HepG2 (cell line): Measurements from ENCODE around the gene SEC63.
A peak's percentile ranks its signal among the peaks of the same experiment; 100 is the strongest.

ENCODE experiments used
- CCDC6 ChIP-seq: sonication (generic); formaldehyde crosslinking; IDR thresholded peaks from 2 replicates; pipeline ENCODE4 v1.8.1; 2022; ENCODE audit warnings: mild to moderate bottlenecking, missing genetic modification reagents, moderate library complexity
- CEBPB ChIP-seq: IDR thresholded peaks from 2 replicates; pipeline ENCODE4 v1.6.1; 2011; ENCODE audit warnings: low read depth, low read length, improper control_type of control experiment, borderline replicate concordance
- CTCF ChIP-seq: sonication (generic); formaldehyde crosslinking; IDR thresholded peaks from 2 replicates; pipeline ENCODE4 v1.5.0; 2020; ENCODE audit warnings: mild to moderate bottlenecking, missing genetic modification reagents, moderate library complexity
- FIP1L1 ChIP-seq: fragments of 200-400 bp; formaldehyde crosslinking; IDR thresholded peaks from 2 replicates; pipeline ENCODE4 v1.6.1; 2018; ENCODE audit warnings: low read depth, mild to moderate bottlenecking, low read length, moderate library complexity, borderline replicate concordance; ENCODE audit not compliant: insufficient read depth
- GABPB1 ChIP-seq: IDR thresholded peaks from 2 replicates; pipeline ENCODE4 v1.6.1; 2016; ENCODE audit warnings: mild to moderate bottlenecking, missing genetic modification reagents, moderate library complexity, missing compliant biosample characterization
- JUND ChIP-seq: sonication (generic); formaldehyde crosslinking; IDR thresholded peaks from 2 replicates; pipeline ENCODE4 v1.8.0; 2022; ENCODE audit warnings: mild to moderate bottlenecking, missing genetic modification reagents
- KLF12 ChIP-seq: sonication (generic); formaldehyde crosslinking; IDR thresholded peaks from 2 replicates; pipeline ENCODE4 v1.4.0; 2020; ENCODE audit warnings: missing genetic modification reagents, borderline replicate concordance
- MTF1 ChIP-seq: sonication (generic); formaldehyde crosslinking; IDR thresholded peaks from 2 replicates; pipeline ENCODE4 v1.5.0; 2020; ENCODE audit warnings: missing genetic modification reagents
- PCBP1 ChIP-seq: fragments of 200-400 bp; formaldehyde crosslinking; IDR thresholded peaks from 2 replicates; pipeline ENCODE4 v1.6.1; 2017; ENCODE audit warnings: mild to moderate bottlenecking, low read depth, low read length, borderline replicate concordance
- POLR2A ChIP-seq, 2 experiments: IDR thresholded peaks; 2 replicates each; pipeline ENCODE4 v1.6.1; 2011; ENCODE audit warnings: low read depth in 2 of 2, low read length in 2 of 2, mild to moderate bottlenecking in 1 of 2, moderate library complexity in 1 of 2; ENCODE audit not compliant: insufficient read depth in 1 of 2
- RAD21 ChIP-seq: fragments of 450-650 bp; formaldehyde crosslinking; IDR thresholded peaks from 2 replicates; pipeline ENCODE4 v1.5.0; 2020; ENCODE audit warnings: mild to moderate bottlenecking
- ZNF138 ChIP-seq: sonication (generic); formaldehyde crosslinking; IDR thresholded peaks from 2 replicates; pipeline ENCODE4 v1.5.0; 2020; ENCODE audit warnings: mild to moderate bottlenecking, low read depth, missing genetic modification reagents
- ZNF274 ChIP-seq: sonication (generic); formaldehyde crosslinking; IDR thresholded peaks from 2 replicates; pipeline ENCODE4 v1.5.1; 2020; ENCODE audit warnings: mild to moderate bottlenecking, missing genetic modification reagents
- ZNF414 ChIP-seq: sonication (generic); formaldehyde crosslinking; IDR thresholded peaks from 2 replicates; pipeline ENCODE4 v1.5.0; 2020; ENCODE audit warnings: missing genetic modification reagents

GRCh38 chr6:107957909-107958688, at the start of gene SEC63:
- TF ChIP-seq KLF12 (CRISPR knock-in tag): peak; percentile 53; the same call in 1 of the 2 replicates
- 0 out of 2 replicates have a peak, but pooled peaks have one; percentile 7 for TF ChIP-seq JUND (CRISPR knock-in tag)
- no peak for TF ChIP-seq ZNF138
- peak; percentile 52; the same call in 1 of the 2 replicates for TF ChIP-seq RAD21 (CRISPR knock-in tag)
- TF ChIP-seq FIP1L1: no peak
- TF ChIP-seq CTCF: 0 out of 2 replicates have a peak, but pooled peaks have one; percentile 5
- TF ChIP-seq CEBPB: no peak
- TF ChIP-seq ZNF414: no peak
- TF ChIP-seq MTF1 (CRISPR knock-in tag): no peak
- TF ChIP-seq PCBP1: peak; percentile 41; the same call in 1 of the 2 replicates
- peak; percentile 45; the same call in 1 of the 2 replicates for TF ChIP-seq ZNF274 (CRISPR knock-in tag)
- TF ChIP-seq CCDC6 (CRISPR knock-in tag): peak; percentile 28; the same call in 1 of the 2 replicates
- TF ChIP-seq GABPB1: peak; percentile 73
- peak; percentile 81 to 85 for TF ChIP-seq POLR2A (IDR thresholded peaks at IDR 0.05; ENCODE audit: insufficient read depth in 1 of 2, low read depth in 2 of 2, low read length in 2 of 2)
